DND-41 (cell line): Measurements from ENCODE around the gene SMC5.

ENCODE experiments used
- ATAC-seq: fragments of 200-7000 bp; cut with Tn5 transposase; 3 replicates; pipeline ENCODE4 v1.9.1; 2021; ENCODE audit warnings: low read depth; ENCODE audit not compliant: insufficient read depth
- DNase-seq: peaks from one replicate; pipeline ENCODE4 v3.0.0-alpha.2; 2020
- H2AFZ ChIP-seq: 2 replicates; pipeline ENCODE4 v1.6.0; 2012; ENCODE audit warnings: low read depth, low read length
- H3K27ac ChIP-seq: 2 replicates; pipeline ENCODE4 v1.5.1; 2012; ENCODE audit warnings: low read length, inconsistent platforms
- H3K27me3 ChIP-seq: fragments of 200-600 bp; sonication (generic); 2 replicates; pipeline ENCODE4 v1.6.0; 2012; ENCODE audit warnings: low read length, mild to moderate bottlenecking, inconsistent platforms; ENCODE audit not compliant: insufficient read depth, poor library complexity
- H3K36me3 ChIP-seq: 2 replicates; pipeline ENCODE4 v1.5.1; 2012; ENCODE audit warnings: low read length, inconsistent platforms; ENCODE audit not compliant: insufficient read depth
- H3K4me1 ChIP-seq: 2 replicates; pipeline ENCODE4 v1.5.1; 2012; ENCODE audit warnings: mild to moderate bottlenecking, low read length; ENCODE audit not compliant: insufficient read depth
- H3K4me2 ChIP-seq: 2 replicates; pipeline ENCODE4 v1.6.0; 2012; ENCODE audit warnings: mild to moderate bottlenecking, moderate library complexity, low read length, inconsistent platforms; ENCODE audit not compliant: insufficient read depth
- H3K4me3 ChIP-seq, 2 experiments: fragments of 200-600 bp in 1 of 2; shearing (Covaris generic) in 1 of 2; 2 replicates each; pipeline ENCODE4 v1.5.1; 2012 to 2016; ENCODE audit warnings: inconsistent platforms in 2 of 2, low read length in 2 of 2, mild to moderate bottlenecking in 2 of 2, low read depth in 1 of 2, moderate library complexity in 1 of 2
- H3K79me2 ChIP-seq: 2 replicates; pipeline ENCODE4 v1.6.0; 2012; ENCODE audit warnings: low read length, inconsistent platforms; ENCODE audit not compliant: insufficient read depth
- H3K9ac ChIP-seq: 2 replicates; pipeline ENCODE4 v1.6.0; 2012; ENCODE audit warnings: low read depth, mild to moderate bottlenecking, inconsistent platforms, low read length, moderate library complexity
- H3K9me3 ChIP-seq: 2 replicates; pipeline ENCODE4 v1.5.1; 2012; ENCODE audit warnings: low read length, moderate library complexity, mild to moderate bottlenecking, inconsistent platforms; ENCODE audit not compliant: insufficient read depth, severe bottlenecking
- H4K20me1 ChIP-seq: 2 replicates; pipeline ENCODE4 v1.6.0; 2012; ENCODE audit warnings: low read length; ENCODE audit not compliant: insufficient read depth
- CTCF ChIP-seq: IDR thresholded peaks from 2 replicates; pipeline ENCODE4 v1.5.1; 2012; ENCODE audit warnings: borderline replicate concordance, low read length, moderate library complexity, mild to moderate bottlenecking; ENCODE audit not compliant: poor library complexity, severe bottlenecking; ENCODE audit errors: extremely low read depth
- EZH2 ChIP-seq: IDR thresholded peaks from 3 replicates; pipeline ENCODE4 v1.6.1; 2012; ENCODE audit warnings: borderline replicate concordance, low read depth, mild to moderate bottlenecking, moderate library complexity, low read length, inconsistent platforms; ENCODE audit not compliant: severe bottlenecking

SMC5 gene

GRCh38 chr9:70285246-70285645 is 26.5 kb downstream of the SMC5 start:
- Histone ChIP-seq H3K4me1 (no peaks in the 10 kb centered on the region), H3K79me2 (peaks cover 9% of the 10 kb centered on the region), H3K27me3 (no peaks in the 10 kb centered on the region), H3K4me3 (no peak overlapping the region), H3K9ac (no peak overlapping the region), H3K27ac (no peak overlapping the region), H3K36me3 (peaks cover 83% of the 10 kb centered on the region), H4K20me1 (no peaks in the 10 kb centered on the region), H3K9me3 (no peaks in the 10 kb centered on the region), H3K4me2 (no peak overlapping the region), H2AFZ (no peak overlapping the region)
- no peak for DNase-seq
- ATAC-seq: no peak
- TF ChIP-seq EZH2 (no peak), CTCF (no peak)

- Histone ChIP-seq H3K27ac (no peak overlapping the region), H3K36me3 (peaks cover 83% of the 10 kb centered on the region), H3K9ac (no peak overlapping the region), H3K4me2 (no peak overlapping the region), H2AFZ (no peak overlapping the region), H3K27me3 (no peaks in the 10 kb centered on the region), H4K20me1 (no peaks in the 10 kb centered on the region), H3K4me1 (no peaks in the 10 kb centered on the region), H3K4me3 (no peak overlapping the region), H3K79me2 (peaks cover 14% of the 10 kb centered on the region), H3K9me3 (peaks cover 2% of the 10 kb centered on the region)
- DNase-seq (no peak), ATAC-seq (no peak)
- TF ChIP-seq CTCF (no peak), EZH2 (no peak)
These were observed 27.3 kb downstream of the SMC5 start for GRCh38 chr9:70285981-70286598.

- no peak overlapping the region for H3K4me3 ChIP-seq
- H3K27ac ChIP-seq: no peak overlapping the region
- H3K36me3 ChIP-seq: peaks cover 73% of the 10 kb centered on the region
- DNase-seq: no peak
- no peak overlapping the region for H3K9ac ChIP-seq
- peaks cover 52% of the 10 kb centered on the region for H3K79me2 ChIP-seq
- H3K9me3 ChIP-seq: peaks cover 7% of the 10 kb centered on the region
- H4K20me1 ChIP-seq: no peaks in the 10 kb centered on the region; the same call in 1 of the 2 replicates
- no peak overlapping the region for H3K4me2 ChIP-seq
- no peak for ATAC-seq
- TF ChIP-seq CTCF: no peak
- no peak for TF ChIP-seq EZH2
- no peak overlapping the region for H2AFZ ChIP-seq
- H3K27me3 ChIP-seq: no peaks in the 10 kb centered on the region
- H3K4me1 ChIP-seq: no peaks in the 10 kb centered on the region
These were observed 31.8 kb downstream of the SMC5 start for GRCh38 chr9:70290626-70291025.
